Measurements from ENCODE around the gene OR11H7.
"Not testable (repeated sequence)": the region's sequence is repeated elsewhere in the genome, so short reads cannot be mapped to it uniquely, and the experiment has no call there.

OR11H7 gene

GRCh38 chr14:20228681-20229080 is at the start of gene OR11H7:
TSS of gene OR11H7 (plus strand) at chr14:20228981.
- DNase-seq, result no peak

GRCh38 chr14:20179218-20179617 is 49.6 kb upstream of the OR11H7 start:
- no peak for DNase-seq

DNA sequence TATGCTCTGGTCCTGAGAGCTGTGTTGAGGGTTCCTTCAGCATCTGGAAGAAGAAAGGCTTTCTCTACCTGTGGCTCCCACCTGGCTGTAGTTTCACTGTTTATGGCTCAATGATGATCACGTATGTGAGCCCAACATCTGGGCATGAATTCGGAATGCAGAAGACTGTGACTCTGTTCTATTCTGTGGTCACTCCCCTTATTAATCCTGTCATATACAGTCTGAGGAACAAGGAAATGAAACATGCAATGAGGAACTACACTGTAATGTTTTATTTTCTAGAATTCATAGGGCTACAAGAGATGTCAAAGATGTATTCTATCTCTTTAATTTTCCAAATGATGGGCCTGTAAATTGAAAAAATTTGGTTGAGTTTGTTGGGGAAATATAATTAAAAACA is 48.9 kb upstream of the OR11H7 start:
- no peak for DNase-seq

GRCh38 chr14:20180486-20180885 is 48.3 kb upstream of the OR11H7 start:
- no peak for DNase-seq

GRCh38 chr14:20184181-20184580 is 44.6 kb upstream of the OR11H7 start:
- DNase-seq, result no peak

- DNase-seq, result no peak
Observed at GRCh38 chr14:20190596-20190995, 38.2 kb upstream of the OR11H7 start, which contains the start of gene OR11G2. TSS of gene OR11G2 (plus strand) at chr14:20190896. CDS start at chr14:20197438, 6,542 bp downstream.

DNA sequence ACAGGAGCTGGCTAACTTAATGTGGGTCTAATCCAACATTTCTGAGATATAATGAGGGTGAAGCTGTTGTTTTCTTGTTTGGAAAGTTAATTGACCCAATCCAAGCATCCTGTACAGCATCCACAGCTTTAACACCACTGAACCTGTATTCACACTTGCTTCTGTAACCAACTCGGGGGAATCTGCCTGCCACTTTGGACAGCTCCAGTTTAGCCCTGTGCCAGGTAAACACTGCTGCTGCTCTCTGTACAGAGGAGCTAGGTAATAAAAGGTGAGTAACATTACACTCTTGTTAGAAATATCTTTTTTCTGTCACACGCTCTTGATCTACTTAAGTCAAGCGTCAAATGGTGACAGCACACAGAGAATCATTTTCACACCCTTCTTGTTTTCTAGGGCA is 37.4 kb upstream of the OR11H7 start:
- DNase-seq, result no peak

GRCh38 chr14:20194101-20194500 is 34.7 kb upstream of the OR11H7 start:
- no peak for DNase-seq

- DNase-seq, result not testable (repeated sequence)
Observed at GRCh38 chr14:20195170-20195569, 33.6 kb upstream of the OR11H7 start.

GRCh38 chr14:20195911-20196310 is 32.9 kb upstream of the OR11H7 start:
- DNase-seq, result no peak

DNA sequence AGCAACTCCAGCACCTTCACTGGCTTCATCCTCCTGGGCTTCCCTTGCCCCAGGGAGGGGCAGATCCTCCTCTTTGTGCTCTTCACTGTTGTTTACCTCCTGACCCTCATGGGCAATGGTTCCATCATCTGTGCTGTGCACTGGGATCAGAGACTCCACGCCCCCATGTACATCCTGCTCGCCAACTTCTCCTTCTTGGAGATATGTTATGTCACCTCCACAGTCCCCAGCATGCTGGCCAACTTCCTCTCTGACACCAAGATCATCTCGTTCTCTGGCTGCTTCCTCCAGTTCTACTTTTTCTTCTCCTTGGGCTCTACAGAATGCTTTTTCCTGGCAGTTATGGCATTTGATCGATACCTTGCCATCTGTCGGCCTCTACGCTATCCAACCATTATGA is 31.3 kb upstream of the OR11H7 start:
- no peak for DNase-seq

DNA sequence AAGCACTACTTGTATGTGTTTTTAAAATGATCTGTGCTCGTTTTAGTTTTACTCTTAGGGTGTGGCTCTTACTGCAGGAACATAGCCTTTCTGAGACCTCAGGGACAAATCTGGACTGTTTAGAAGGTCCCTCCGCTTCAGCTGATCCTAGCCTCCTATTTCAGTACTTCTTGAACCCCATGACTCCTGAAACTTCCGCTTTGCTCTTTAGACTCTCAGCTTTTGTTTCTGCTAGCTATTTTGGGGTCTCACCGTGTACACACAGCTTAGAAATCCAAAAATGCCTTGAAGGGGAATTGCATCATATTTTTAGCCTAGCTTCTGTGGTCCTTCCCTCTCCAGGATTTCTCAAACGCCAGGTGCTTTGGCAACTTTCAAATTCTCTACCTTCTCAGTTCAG is 29.8 kb upstream of the OR11H7 start:
- DNase-seq, result no peak

DNA sequence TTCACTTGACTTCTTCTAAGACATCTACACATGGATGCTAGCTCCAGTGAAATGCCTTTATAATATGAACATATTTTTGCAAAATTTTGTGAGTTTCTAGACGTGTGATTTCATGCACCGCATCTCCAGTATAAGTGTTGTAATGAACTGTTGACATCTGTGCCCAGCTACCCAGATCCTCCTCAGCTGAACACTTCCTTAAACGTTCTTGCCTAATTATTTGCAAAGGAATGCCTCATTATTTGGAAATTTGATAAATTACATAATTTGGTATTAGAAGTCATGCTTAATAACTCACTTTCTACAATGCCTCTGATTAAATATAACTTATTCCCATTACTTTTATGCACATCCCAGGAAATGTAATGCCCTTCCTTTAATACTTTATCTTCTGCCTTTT is 24.1 kb upstream of the OR11H7 start:
- DNase-seq, result no peak

GRCh38 chr14:20209595-20209994 is 19.2 kb upstream of the OR11H7 start:
- no peak for DNase-seq

DNA sequence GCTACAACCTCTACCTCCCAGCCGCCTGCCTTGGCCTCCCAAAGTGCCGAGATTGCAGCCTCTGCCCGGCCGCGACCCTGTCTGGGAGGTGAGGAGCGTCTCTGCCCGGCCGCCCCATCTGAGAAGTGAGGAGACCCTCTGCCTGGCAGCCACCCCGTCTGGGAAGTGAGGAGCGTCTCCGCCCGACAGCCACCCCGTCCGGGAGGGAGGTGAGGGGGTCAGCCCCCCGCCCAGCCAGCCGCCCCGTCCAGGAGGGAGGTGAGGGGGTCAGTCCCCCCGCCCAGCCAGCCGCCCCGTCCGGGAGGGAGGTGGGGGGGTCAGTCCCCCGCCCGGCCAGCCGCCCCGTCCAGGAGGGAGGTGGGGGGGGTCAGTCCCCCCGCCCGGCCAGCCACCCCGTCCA is 16.4 kb upstream of the OR11H7 start:
- not testable (repeated sequence) for DNase-seq

- no peak for DNase-seq
Observed at GRCh38 chr14:20215196-20215595, 13.6 kb upstream of the OR11H7 start.

- no peak for DNase-seq
Observed at GRCh38 chr14:20219033-20219432, 9.7 kb upstream of the OR11H7 start.

DNA sequence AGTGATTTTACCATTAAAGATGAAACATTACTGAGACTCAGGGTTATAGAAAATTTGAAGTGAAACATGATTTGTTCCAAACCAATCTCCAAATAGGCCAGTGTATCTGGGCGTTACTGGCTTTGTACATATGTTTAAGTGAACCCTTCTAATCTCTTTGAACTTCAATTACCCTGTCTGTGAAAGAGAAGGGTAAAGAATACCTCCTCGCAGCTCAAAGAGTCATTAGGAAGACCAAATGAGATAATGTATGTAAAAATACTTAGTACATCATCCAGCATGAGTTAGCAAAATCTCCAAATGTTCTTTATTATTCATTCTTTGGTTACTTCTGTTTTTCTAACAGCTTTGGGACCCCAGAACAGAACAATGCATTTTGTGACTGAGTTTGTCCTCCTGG is 5.4 kb upstream of the OR11H7 start, which contains the start of gene OR11H6:
TSS of gene OR11H6 (plus strand) at position 301 of the 400 bp plus-strand sequence. CDS start at position 301, 0 bp downstream.
- DNase-seq, result no peak

- DNase-seq, result not testable (repeated sequence)
Observed at GRCh38 chr14:20235415-20235814, 6.6 kb downstream of the OR11H7 start.

- DNase-seq, result no peak
Observed at GRCh38 chr14:20247646-20248246, 19.0 kb downstream of the OR11H7 start.

DNA sequence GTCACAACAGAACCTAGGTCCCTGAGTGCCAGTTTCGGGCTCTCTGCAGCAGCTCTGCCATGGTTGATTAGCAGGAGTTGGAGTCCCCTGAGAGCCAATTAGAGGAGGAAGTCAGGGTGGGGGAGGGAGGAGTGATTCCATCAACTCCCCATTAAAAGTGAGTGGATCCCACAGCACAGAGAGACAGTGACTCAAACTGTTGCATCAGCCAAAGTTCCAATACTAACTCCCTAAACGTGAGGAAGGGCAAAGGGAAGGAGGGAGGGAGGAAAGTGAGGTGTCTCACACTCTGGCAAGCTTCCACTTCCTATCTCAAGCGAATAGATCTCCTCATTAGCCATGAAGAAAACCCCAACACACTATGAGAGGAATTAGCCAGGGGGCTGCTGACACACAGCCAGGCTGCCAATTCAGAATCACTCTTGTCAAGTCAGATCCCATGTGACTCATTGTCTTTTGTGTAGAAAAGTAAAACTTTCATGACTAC is 33.9 kb downstream of the OR11H7 start:
- no peak for DNase-seq

- not testable (repeated sequence) for DNase-seq
Observed at GRCh38 chr14:20264361-20264760, 35.6 kb downstream of the OR11H7 start.

GRCh38 chr14:20274062-20274461 is 45.3 kb downstream of the OR11H7 start:
- no peak for DNase-seq

GRCh38 chr14:20277409-20277808 is 48.6 kb downstream of the OR11H7 start:
- no peak for DNase-seq

DNA sequence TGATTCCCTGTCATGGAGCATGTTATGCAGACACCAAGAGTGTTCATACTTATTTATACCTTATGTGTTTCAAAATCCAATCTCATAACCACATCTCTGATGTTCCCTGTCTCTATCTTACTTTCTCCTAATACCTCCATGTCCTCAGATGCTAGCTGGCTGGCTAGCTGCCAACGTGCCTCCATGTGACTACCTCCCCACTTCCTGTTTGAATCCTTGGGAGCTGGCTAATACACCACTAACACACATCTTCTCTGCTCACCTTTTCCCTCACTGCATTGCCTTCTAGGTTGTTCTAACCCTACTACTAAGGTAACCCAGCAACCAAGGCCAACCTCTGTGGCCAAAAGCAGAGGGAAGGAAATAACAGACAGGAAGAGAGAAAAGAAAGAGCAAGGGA is 49.6 kb downstream of the OR11H7 start:
- no peak for DNase-seq
